Fibroblast of skin of left biceps (primary cell): ENCODE measurements around the gene RPS27.
A peak's percentile ranks its signal among the peaks of the same experiment; 100 is the strongest.
"Not testable (repeated sequence)": the region's sequence is repeated elsewhere in the genome, so short reads cannot be mapped to it uniquely, and the experiment has no call there.

Experiments used
- DNase-seq, 2 experiments: peaks; one replicate each; pipeline ENCODE4 v3.0.0-alpha.2; 2013; ENCODE audit warnings: low read depth in 2 of 2

The RPS27 gene

DNA sequence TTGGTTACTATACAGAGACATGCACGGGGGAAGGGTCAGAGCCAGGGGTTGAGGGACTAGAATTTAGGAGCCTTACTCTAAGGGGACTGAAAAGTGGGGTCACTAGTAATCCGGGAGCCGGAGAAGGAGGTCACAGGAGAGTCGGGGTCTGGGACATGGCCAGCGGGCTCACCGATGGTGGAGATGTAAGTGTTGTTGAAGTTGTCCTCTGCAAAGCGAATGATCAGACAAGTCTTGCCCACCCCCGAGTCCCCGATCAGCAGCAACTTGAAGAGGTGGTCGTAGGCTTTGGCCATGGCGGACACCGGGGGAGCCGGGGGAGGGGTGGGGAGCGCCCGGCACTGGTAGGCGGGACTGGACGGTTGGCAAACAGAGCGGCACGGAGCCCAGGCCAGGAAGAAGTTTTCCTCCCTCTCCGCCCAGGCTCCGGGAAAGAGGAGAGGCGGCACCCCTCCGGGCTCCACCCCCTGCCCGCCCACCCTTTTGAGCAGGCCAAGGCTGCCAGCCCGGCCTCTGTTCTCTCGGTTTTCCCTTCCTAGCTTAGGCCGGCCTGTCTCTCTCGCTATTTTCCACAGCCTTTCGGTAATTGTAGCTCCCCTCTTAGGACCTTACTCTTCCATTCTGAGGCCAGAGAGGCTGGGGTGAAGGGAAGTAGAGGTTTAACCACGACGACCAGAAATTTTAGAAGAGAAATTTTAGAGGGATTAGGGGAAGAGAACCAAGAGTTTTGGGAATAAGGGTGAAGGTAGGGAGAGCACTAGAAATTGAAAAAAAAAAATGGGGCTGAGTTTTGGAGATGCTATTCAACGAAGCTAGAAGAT lies 4.4 kb upstream of the RPS27 start, which contains the start of gene RAB13:
RAB13 (minus strand) TSS at position 399 of the 821 bp plus-strand sequence; CDS start at position 296, 103 bp downstream.
- peak; percentile 47 to 53 for DNase-seq

DNA sequence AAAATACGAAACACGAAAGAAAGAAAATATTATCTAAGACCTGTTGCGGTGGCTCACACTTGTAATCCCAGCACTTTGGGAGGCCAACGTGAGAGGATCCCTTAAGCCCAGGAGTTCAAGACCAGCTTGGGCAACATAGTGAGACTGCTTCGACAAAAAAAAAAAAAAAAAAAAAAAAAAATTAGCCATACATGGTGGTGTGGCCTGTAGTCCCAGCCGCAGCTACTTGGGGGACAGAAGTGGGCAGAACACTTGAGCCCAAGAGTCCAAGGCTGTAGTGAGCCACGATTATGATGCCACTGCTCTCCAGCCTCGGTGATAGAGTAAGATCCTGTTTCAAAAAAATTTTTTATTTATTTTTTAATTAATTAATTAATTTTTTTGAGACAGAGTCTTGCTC lies 2.9 kb upstream of the RPS27 start:
- no peak for DNase-seq

DNA sequence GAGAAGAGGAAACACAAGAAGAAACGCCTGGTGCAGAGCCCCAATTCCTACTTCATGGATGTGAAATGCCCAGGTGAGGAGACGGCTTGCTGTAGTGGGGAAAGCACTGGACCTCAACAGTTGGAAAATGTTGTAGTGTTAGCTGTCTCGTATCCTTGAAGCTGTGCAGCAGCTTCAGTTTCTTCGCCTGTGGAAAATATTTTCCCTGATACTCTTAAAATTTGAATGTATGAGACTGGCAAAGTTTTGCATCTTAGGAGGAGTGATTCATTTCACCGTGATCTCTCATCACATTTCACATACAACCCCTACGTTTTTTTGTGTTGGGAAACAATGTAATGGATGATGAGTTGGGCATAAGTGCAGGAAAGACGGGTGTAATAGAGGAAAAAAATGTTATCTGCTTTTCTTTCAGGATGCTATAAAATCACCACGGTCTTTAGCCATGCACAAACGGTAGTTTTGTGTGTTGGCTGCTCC lies 629 bp downstream of the RPS27 start:
- no peak for DNase-seq

DNA sequence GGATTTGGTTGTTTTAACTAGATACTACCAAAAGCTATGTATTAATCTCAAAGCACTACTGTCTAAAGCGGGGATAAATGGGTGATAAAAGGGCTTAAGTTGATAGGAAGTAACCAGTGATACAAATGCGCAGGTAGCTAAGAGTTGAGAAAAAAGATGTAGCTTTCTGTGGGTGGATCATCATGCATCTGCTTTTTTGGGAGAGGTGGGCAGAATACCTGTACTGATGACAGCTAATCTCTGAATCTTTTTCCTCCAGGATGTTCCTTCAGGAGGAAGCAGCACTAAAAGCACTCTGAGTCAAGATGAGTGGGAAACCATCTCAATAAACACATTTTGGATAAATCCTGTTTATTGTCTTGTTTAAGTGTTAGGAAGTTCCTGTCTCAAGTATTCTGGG lies 1.2 kb downstream of the RPS27 start:
- DNase-seq = no peak

DNA sequence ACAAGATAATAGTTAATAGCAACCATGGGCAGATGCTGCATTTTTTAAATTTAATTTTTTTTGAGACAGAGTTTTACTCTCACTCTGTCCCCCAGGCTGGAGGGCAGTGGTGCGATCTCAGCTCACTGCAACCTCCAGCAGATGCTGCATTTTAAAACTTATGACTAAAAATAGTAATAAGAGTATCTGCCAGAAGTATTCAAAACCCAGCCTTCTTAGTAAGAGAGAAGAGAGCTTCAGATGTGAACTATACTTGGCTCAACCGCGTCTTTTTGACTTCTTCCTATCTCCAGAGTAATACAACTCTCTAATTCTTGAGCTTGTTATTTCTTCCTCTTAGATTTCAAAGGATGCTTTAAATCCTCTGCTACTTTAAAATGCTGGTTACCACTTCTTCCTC lies 4.6 kb downstream of the RPS27 start:
- DNase-seq = no peak

DNA sequence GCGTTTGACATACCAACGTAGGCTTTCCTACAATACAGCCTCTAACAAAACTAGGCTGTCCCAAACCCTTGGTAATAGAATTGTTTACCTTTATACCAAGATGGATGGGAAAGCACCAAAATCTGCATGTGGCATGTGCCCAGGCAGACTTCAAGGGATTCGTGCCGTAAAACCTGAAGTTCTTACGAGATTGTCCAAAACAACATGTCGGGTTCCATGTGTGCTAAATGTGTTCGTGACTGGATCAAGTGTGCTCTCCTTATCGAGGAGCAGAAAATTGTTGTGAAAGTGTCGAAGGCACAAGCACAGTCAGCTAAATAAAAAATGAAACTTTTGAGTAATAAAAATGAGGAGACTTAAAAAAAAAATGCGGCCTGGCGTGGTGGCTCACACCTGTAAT lies 5.1 kb downstream of the RPS27 start:
- DNase-seq = no peak

DNA sequence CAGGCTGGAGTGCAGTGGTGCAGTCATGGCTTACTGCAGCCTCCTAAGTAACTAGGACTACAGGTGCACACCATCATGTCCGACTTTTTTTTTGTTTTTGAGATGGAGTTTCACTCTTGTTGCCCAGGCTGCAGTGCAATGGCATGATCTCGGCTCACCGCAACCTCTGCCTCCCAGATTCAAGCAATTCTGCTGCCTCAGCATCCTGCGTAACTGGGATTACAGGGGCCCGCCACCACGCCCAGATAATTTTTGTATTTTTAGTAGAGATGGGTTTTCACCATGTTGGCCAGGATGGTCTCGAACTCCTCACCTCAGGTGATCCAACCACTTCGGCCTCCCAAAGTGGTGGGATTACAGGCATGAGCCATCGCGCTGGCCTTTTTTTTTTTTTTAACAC lies 6.3 kb downstream of the RPS27 start:
- DNase-seq = not testable (repeated sequence)

DNA sequence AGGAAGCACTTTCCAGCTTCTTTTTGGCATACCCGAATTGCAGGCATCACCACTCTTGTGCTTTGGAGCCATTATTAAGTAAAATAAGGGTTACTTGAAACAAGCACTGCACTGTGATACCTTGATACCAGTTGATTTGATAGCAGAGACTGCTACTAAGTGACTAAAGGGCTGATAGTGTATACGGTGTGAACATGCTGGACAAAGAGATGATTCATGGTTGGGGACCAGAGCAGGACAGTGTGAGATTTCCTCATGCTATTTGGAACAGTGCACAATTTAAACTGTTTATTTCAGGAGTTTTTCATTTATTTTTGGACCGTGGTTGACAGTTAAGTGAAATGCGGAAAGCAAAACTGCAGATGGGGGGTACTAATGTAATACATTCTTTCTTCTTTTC lies 9.9 kb downstream of the RPS27 start:
- no peak for DNase-seq

DNA sequence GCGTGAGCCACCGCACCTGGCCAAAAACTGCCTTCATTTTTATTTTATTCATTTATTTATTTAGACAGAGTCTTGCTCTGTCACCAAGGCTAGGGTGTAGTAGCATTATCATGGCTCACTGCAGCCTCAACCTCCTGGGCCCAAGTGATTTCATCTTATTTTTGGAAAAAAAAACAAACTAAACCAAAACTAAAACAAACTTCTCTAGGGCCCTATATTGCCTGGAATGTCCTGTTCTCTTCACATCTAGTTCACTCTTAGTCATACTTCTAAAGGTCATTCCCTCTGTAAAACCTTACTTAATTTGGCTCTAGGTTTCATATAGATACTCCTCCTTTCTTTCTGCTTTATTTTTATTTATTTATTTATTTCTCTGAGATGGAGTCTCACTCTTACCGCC lies 15.6 kb downstream of the RPS27 start:
- DNase-seq = no peak

DNA sequence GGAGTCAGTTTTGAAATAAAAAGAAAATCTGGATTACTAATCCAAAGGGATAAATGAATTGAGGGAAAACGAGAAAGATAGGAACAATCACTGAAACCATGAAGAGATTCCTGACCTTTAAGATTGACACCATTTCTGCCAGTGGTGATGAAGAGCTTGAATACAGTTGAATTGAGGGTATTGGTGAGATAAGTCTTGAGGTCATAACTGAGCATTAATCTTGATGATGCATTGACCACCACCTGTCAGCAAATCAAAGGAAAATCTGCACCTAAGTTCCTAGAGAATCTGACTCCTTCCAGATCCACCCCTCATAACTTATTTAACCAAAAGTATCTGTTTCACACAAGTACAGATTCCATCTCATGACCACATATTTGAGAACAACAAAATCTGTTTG lies 21.6 kb downstream of the RPS27 start:
- DNase-seq = no peak

DNA sequence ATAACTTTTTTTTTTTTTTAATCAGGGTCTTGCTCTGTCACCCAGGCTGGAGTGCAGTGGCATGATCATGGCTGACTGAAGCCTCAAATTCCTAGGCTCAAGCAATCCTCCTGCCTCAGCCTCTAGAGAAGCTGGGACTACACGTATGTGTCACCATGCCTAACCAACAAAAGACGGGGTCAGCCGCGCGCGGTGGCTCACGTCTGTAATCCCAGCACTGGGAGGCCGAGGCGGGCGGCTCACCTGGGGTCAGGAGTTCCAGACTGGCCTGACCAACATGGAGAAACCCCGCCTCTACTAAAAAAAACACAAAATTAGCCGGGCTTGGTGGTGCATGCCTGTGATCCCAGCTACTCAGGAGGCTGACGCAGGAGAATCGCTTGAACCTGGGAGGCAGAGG lies 22.0 kb downstream of the RPS27 start:
- DNase-seq = not testable (repeated sequence)

DNA sequence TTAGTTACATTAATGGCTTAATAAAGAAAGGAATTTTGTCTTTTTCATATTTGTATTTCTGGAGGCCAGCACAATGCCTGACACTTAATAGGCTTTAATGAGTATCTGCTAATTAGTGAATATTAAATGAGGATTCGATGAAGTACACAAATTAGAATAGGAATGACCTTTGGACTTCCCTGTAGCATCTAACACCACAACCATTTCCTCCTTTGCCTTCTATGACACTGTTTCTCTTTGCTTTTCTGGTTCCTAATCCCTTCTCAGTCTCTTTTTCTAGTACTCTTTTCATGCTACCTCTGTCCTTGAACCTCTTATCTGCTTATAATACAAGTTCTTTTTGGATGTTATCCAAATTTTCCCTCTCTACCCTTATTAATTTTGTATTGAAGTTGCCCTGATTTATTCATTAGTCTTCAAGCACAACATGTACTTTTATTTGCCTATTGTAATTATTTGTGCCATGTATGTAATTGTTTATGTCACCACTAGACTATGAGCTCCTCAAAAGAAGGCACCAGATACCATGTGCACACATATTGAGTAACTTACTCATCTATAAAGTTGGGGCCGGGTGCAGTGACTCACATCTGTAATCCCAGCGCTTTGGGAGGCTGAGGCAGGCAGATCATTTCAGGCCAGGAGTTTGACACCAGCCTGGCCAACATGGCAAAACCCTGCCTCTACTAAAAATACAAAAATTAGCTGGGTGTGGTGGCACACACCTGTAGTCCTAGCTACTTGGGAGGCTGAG lies 23.8 kb downstream of the RPS27 start:
- peak in 1 of 2 experiments; percentile 2 for DNase-seq

DNA sequence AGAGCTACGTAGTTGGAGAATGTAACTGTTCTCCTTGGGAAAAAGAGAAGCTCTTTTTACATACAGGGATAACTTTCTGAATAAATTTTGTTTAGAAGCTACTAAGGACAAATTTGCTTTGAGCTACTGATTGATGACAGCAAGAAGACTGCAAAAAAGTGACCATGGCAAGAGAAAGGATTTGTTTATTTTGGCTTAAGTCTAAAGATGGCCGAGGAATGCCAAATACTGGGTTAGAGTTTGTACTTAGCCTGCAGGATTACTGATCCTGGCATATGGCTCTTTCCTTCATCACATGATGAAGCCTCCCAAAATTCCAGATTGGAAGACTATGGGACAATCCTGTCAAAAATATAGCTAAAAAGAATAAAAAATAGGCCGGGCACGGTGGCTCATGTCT lies 28.7 kb downstream of the RPS27 start:
- DNase-seq = no peak

DNA sequence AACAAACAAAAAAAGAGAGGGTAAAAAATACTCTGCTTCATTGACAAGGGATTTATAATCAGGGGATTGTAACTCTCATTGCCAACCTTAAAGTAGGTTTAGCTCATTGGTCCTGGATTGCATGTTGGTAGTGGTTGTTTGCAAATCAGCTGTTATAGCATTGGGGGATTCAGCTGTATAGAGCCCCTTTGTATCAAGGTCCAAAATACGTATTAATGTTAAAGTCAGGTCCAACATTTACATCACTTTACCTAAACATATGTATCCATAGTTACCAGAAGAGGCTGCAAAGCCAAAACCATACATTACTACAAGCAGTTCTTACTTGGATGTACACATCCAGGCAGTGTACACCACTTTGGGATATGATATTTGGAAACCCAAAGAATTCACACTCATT lies 29.4 kb downstream of the RPS27 start:
- no peak for DNase-seq

DNA sequence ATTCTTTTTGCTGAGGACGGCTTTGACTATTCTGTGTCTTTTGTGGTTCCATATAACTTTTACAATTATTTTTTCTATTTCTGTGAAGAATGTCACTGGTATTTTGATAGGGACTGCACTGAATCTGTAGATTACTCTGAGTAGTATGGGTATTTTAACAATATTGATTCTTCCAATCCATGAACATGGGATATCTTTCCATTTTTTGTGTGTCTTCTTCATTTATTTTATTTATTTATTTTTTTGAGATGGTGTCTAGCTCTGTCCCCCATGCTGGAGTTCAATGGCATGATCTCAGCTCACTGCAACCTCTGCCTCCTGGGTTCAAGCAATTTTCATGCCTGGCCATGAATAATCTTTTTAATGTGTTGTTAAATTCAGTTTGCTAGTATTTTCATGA lies 43.1 kb downstream of the RPS27 start:
- not testable (repeated sequence) for DNase-seq
